Measurements from ENCODE around the gene POU2F2. TPM values are rescaled to one million over a fixed set of nuclear protein-coding genes. Genes with fewer than 3 reads are reported as not detected.

POU2F2 gene
- total RNA-seq, 6 experiments from 2014 or later = 0.18 to 3.0 (median 1.00) TPM

- no CpG with 5 or more reads among the region's 46 CpGs for WGBS (ENCODE audit: insufficient coverage, low coverage, low lambda C conversion rate, missing lambda C conversion rate)
- Histone ChIP-seq H3K36me3 (no peaks in the 10 kb centered on the region), H3K27ac (no peak overlapping the region), H3K9me3 (no peaks in the 10 kb centered on the region), H3K4me1 (peaks cover 0 to 11% (median 0%) of the 10 kb centered on the region in 4 donors), H3K4me3 (peak overlapping the region in 1 of 3 donors; percentile 33), H3K27me3 (no peaks in the 10 kb centered on the region)
- intact Hi-C loops (cut with DNase I) = loop anchor here (5.0 to 10.0 kb wide), 2 partner anchors 49 to 192 kb away; partner anchors contain the start of gene MEGF8 (in 1 of the 2)
- ATAC-seq = peak; percentile 83 to 91 (median 88)
- TF ChIP-seq CTCF (IDR thresholded peaks at IDR 0.05) = peak; percentile 95 to 98 (median 96)
- TF ChIP-seq POLR2A (IDR thresholded peaks at IDR 0.05) = no peak
- peak; percentile 71 to 78 (median 74) for DNase-seq
Observed at GRCh38 chr19:42132851-42133528, 744 bp upstream of the POU2F2 start.

- intact Hi-C loops (cut with DNase I) = loop anchor here (5.0 to 10.0 kb wide), 2 partner anchors 51 to 193 kb away; partner anchors contain the start of gene MEGF8 (in 1 of the 2)
- DNase-seq (no peak), ATAC-seq (no peak)
- Histone ChIP-seq H3K27me3 (no peaks in the 10 kb centered on the region), H3K9me3 (no peaks in the 10 kb centered on the region), H3K4me3 (peak overlapping the region in 2 of 3 donors; percentile 6 to 33), H3K36me3 (no peaks in the 10 kb centered on the region), H3K4me1 (peaks cover 0 to 11% (median 0%) of the 10 kb centered on the region in 4 donors), H3K27ac (no peak overlapping the region)
- 16% methylated on average over 3 of the region's 6 CpGs for WGBS (ENCODE audit: insufficient coverage, low coverage, low lambda C conversion rate, missing lambda C conversion rate)
- TF ChIP-seq CTCF (IDR thresholded peaks at IDR 0.05) (no peak), POLR2A (IDR thresholded peaks at IDR 0.05) (no peak)
Observed at GRCh38 chr19:42131149-42132029, 857 bp downstream of the POU2F2 start.

- H3K4me3 ChIP-seq = no peak overlapping the region
- H3K9me3 ChIP-seq = no peaks in the 10 kb centered on the region
Observed at GRCh38 chr19:42130254-42130573, 2.0 kb downstream of the POU2F2 start.

More at GRCh38 chr19:42130254-42130573, 2.0 kb downstream of the POU2F2 start:
- peaks cover 0 to 11% (median 0%) of the 10 kb centered on the region in 4 donors for H3K4me1 ChIP-seq
- no peak overlapping the region for H3K27ac ChIP-seq
- no peaks in the 10 kb centered on the region for H3K36me3 ChIP-seq
- TF ChIP-seq CTCF (IDR thresholded peaks at IDR 0.05) = no peak
- no peak for TF ChIP-seq POLR2A (IDR thresholded peaks at IDR 0.05)
- intact Hi-C loops (cut with DNase I) = loop anchor here (5.0 to 10.0 kb wide), 2 partner anchors 52 to 195 kb away; partner anchors contain the start of gene MEGF8 (in 1 of the 2)
- ATAC-seq (no peak), DNase-seq (no peak)
- H3K27me3 ChIP-seq = no peaks in the 10 kb centered on the region
